ENCODE results near the gene FBLN7. TPM values are rescaled to one million over a fixed set of nuclear protein-coding genes. Genes with fewer than 3 reads are reported as not detected.

FBLN7 gene
- total and polyA plus RNA-seq, 4 donors: 0.60 to 2.4 (median 1.9) TPM

- Histone ChIP-seq H3K27ac (ENCODE audit: low read depth in 1 of 2, low read length in 2 of 2) (no peak overlapping the region), H3K4me1 (ENCODE audit: control insufficient read depth in 4 of 4, insufficient read depth in 4 of 4, low read length in 3 of 4) (no peaks in the 10 kb centered on the region), H3K9me3 (ENCODE audit: control insufficient read depth in 4 of 4, low read length in 3 of 4) (no peaks in the 10 kb centered on the region), H3K36me3 (ENCODE audit: control insufficient read depth in 4 of 4, insufficient read depth in 3 of 4, low read depth in 1 of 4, low read length in 3 of 4) (no peaks in the 10 kb centered on the region), H3K27me3 (ENCODE audit: control insufficient read depth in 4 of 4, insufficient read depth in 4 of 4, low read length in 3 of 4) (peaks cover 0 to 2% (median 0%) of the 10 kb centered on the region in 4 donors), H3K9ac (ENCODE audit: low read depth in 1 of 2, low read length in 2 of 2) (no peak overlapping the region), H3K4me3 (ENCODE audit: low read depth in 1 of 3, low read length in 3 of 3) (no peak overlapping the region)
- DNase-seq (ENCODE audit: low spot score): no peak
- WGBS: 95% methylated on average over 8 of the region's 8 CpGs
- TF ChIP-seq, protein P1, sequence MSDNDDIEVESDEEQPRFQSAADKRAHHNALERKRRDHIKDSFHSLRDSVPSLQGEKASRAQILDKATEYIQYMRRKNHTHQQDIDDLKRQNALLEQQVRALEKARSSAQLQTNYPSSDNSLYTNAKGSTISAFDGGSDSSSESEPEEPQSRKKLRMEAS (IDR thresholded peaks at IDR 0.05): no peak
- no peak for TF ChIP-seq EGR1 (IDR thresholded peaks at IDR 0.05; ENCODE audit: low read depth in 2 of 2)
- no peak for TF ChIP-seq RXRA (IDR thresholded peaks at IDR 0.05)
- TF ChIP-seq FOXA1 (IDR thresholded peaks at IDR 0.05): no peak
These were observed 45.9 kb downstream of the FBLN7 start for GRCh38 chr2:112184121-112184520.

- 87% methylated on average over 9 of the region's 9 CpGs for WGBS
- Histone ChIP-seq H3K4me1 (ENCODE audit: control insufficient read depth in 4 of 4, insufficient read depth in 4 of 4, low read length in 3 of 4) (no peaks in the 10 kb centered on the region), H3K27me3 (ENCODE audit: control insufficient read depth in 4 of 4, insufficient read depth in 4 of 4, low read length in 3 of 4) (peaks cover 0 to under 1% (median 0%) of the 10 kb centered on the region in 4 donors), H3K9ac (ENCODE audit: low read depth in 1 of 2, low read length in 2 of 2) (no peak overlapping the region), H3K27ac (ENCODE audit: low read depth in 1 of 2, low read length in 2 of 2) (no peak overlapping the region), H3K4me3 (ENCODE audit: low read depth in 1 of 3, low read length in 3 of 3) (no peak overlapping the region), H3K36me3 (ENCODE audit: control insufficient read depth in 4 of 4, insufficient read depth in 3 of 4, low read depth in 1 of 4, low read length in 3 of 4) (no peaks in the 10 kb centered on the region), H3K9me3 (ENCODE audit: control insufficient read depth in 4 of 4, low read length in 3 of 4) (no peaks in the 10 kb centered on the region)
- TF ChIP-seq EGR1 (IDR thresholded peaks at IDR 0.05; ENCODE audit: low read depth in 2 of 2): no peak
- no peak for TF ChIP-seq NR2F2 (IDR thresholded peaks at IDR 0.05)
- TF ChIP-seq TAF1 (conservative IDR thresholded peaks at IDR 0.05): no peak
- TF ChIP-seq, protein P1 (IDR thresholded peaks at IDR 0.05): no peak
- TF ChIP-seq YY1 (IDR thresholded peaks at IDR 0.05): no peak
- no peak for TF ChIP-seq RXRA (IDR thresholded peaks at IDR 0.05)
- TF ChIP-seq FOXA1 (IDR thresholded peaks at IDR 0.05): no peak
- no peak for TF ChIP-seq REST (IDR thresholded peaks at IDR 0.05)
- TF ChIP-seq ATF3 (IDR thresholded peaks at IDR 0.05): no peak
- TF ChIP-seq, protein P2, sequence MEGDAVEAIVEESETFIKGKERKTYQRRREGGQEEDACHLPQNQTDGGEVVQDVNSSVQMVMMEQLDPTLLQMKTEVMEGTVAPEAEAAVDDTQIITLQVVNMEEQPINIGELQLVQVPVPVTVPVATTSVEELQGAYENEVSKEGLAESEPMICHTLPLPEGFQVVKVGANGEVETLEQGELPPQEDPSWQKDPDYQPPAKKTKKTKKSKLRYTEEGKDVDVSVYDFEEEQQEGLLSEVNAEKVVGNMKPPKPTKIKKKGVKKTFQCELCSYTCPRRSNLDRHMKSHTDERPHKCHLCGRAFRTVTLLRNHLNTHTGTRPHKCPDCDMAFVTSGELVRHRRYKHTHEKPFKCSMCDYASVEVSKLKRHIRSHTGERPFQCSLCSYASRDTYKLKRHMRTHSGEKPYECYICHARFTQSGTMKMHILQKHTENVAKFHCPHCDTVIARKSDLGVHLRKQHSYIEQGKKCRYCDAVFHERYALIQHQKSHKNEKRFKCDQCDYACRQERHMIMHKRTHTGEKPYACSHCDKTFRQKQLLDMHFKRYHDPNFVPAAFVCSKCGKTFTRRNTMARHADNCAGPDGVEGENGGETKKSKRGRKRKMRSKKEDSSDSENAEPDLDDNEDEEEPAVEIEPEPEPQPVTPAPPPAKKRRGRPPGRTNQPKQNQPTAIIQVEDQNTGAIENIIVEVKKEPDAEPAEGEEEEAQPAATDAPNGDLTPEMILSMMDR (IDR thresholded peaks at IDR 0.05; ENCODE audit: low read depth, low read length, missing input control): no peak
- TF ChIP-seq GABPA (IDR thresholded peaks at IDR 0.05 in 1 of 2, conservative IDR thresholded peaks at IDR 0.05 in 1 of 2): no peak
- TF ChIP-seq JUND (IDR thresholded peaks at IDR 0.05): no peak
- TF ChIP-seq ZBTB33 (IDR thresholded peaks at IDR 0.05): no peak
- DNase-seq (ENCODE audit: low spot score): no peak
These were observed 46.9 kb downstream of the FBLN7 start for GRCh38 chr2:112185131-112185530.
